Measurements from ENCODE around the gene SMPX. TPM values are rescaled to one million over a fixed set of nuclear protein-coding genes. Genes with fewer than 3 reads are reported as not detected.

The SMPX gene
- total RNA-seq, 1 donor from 2014 or later = 3.5 TPM

DNA sequence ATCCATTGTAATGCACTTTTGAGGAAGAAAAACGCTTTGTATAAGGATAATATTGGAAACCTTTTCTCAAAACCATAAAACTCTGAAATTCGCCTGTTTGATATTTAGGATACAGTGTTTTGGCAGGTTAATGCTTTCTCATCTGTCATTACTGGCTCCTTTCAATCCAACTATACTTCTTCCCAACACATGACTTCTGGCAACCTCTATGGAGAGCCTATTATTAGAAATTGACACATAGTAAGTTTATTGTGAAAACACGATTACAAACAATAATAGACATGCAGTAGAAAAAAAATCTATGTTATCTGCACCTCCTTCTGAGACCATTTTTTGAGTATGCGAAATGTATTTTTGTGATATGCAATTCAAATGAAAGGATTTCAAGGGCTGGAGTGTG, 95.2 kb downstream of the SMPX start:
- H3K4me3 Mint-ChIP-seq = no peak overlapping the region
- peaks cover 3% of the 10 kb centered on the region for H3K9me3 Mint-ChIP-seq
- H3K27ac Mint-ChIP-seq = no peak overlapping the region
- DNase-seq (ENCODE audit: low spot score in 2 of 2, unreplicated experiment in 2 of 2) = no peak
- peaks cover 4% of the 10 kb centered on the region for H3K36me3 Mint-ChIP-seq
- H3K27me3 Mint-ChIP-seq (ENCODE audit: low read depth) = peaks cover 1% of the 10 kb centered on the region
- TF ChIP-seq, protein P1, sequence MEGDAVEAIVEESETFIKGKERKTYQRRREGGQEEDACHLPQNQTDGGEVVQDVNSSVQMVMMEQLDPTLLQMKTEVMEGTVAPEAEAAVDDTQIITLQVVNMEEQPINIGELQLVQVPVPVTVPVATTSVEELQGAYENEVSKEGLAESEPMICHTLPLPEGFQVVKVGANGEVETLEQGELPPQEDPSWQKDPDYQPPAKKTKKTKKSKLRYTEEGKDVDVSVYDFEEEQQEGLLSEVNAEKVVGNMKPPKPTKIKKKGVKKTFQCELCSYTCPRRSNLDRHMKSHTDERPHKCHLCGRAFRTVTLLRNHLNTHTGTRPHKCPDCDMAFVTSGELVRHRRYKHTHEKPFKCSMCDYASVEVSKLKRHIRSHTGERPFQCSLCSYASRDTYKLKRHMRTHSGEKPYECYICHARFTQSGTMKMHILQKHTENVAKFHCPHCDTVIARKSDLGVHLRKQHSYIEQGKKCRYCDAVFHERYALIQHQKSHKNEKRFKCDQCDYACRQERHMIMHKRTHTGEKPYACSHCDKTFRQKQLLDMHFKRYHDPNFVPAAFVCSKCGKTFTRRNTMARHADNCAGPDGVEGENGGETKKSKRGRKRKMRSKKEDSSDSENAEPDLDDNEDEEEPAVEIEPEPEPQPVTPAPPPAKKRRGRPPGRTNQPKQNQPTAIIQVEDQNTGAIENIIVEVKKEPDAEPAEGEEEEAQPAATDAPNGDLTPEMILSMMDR (IDR thresholded peaks at IDR 0.05; ENCODE audit: unreplicated experiment) = no peak
- H3K4me1 Mint-ChIP-seq = no peaks in the 10 kb centered on the region

DNA sequence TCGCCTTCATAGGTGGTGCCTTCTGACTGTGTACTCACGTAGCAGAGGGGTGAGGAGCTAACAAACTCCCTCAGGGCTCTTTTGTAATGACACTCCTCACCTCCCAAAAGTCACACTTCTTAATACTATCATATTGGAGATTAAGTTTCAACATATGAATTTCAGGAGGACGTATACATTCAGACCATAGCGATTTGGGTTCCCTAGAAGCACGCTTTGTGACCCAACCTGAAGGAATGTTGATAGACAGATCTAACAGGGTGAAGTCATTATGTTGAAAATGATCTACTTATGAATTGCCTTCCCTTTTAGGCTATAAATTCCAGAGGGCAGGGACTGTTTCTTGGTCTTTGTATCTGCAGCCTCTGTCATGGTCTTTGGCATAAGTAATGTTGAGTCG, 96.6 kb downstream of the SMPX start:
- Mint-ChIP-seq H3K27me3 (ENCODE audit: low read depth) (peaks cover 1% of the 10 kb centered on the region), H3K4me3 (no peak overlapping the region), H3K4me1 (no peaks in the 10 kb centered on the region), H3K36me3 (peaks cover 6% of the 10 kb centered on the region), H3K27ac (no peak overlapping the region), H3K9me3 (peaks cover 3% of the 10 kb centered on the region)
- TF ChIP-seq, protein P1 (IDR thresholded peaks at IDR 0.05; ENCODE audit: unreplicated experiment) = no peak
- no peak for DNase-seq (ENCODE audit: low spot score in 2 of 2, unreplicated experiment in 2 of 2)

DNA sequence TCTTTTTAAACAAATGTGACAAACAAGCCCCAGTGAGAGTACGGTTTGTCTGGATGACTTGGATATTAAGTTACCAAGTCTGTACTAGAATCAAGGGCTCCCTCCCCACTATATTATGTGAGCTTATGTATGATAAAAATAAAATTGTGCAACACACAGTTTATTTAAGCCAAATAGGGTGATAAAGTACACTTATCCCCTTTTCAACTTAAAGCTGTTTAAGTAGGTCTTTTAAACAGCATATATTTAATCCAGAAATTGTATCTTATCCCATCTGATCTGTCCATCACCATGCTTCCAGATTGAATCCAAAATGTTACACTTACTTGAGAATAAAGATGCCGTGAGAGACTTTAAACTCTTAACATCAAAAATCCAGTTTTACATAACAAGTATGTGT, 97.8 kb downstream of the SMPX start:
- H3K27me3 Mint-ChIP-seq (ENCODE audit: low read depth) = no peaks in the 10 kb centered on the region
- H3K36me3 Mint-ChIP-seq = peaks cover 6% of the 10 kb centered on the region
- H3K4me3 Mint-ChIP-seq = no peak overlapping the region
- TF ChIP-seq, protein P1 (IDR thresholded peaks at IDR 0.05; ENCODE audit: unreplicated experiment) = no peak
- DNase-seq (ENCODE audit: low spot score in 2 of 2, unreplicated experiment in 2 of 2) = no peak
- H3K27ac Mint-ChIP-seq = no peak overlapping the region
- H3K4me1 Mint-ChIP-seq = no peaks in the 10 kb centered on the region
- peaks cover 3% of the 10 kb centered on the region for H3K9me3 Mint-ChIP-seq

DNA sequence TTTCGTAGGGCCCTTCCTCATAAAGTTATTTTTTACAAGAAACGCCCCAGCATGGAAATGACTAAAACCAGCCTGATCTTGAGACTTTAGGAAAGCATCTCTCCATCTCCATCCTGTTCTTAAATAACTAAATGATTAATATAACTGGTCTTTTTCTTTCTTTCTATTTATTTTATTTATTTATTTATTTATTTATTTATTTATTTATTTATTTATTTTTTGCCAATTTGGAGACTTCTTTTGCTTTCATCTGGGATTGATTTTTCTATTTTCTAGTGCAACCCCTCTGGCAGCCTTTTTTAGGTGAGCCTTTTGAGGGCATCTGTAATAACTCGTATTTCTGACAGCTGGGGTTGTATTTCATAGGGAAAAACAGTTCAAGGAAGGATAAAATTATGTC, 98.6 kb downstream of the SMPX start:
- Mint-ChIP-seq H3K9me3 (peaks cover 3% of the 10 kb centered on the region), H3K27me3 (ENCODE audit: low read depth) (no peaks in the 10 kb centered on the region), H3K4me1 (no peaks in the 10 kb centered on the region), H3K27ac (no peak overlapping the region), H3K4me3 (no peak overlapping the region), H3K36me3 (peaks cover 6% of the 10 kb centered on the region)
- TF ChIP-seq, protein P1 (IDR thresholded peaks at IDR 0.05; ENCODE audit: unreplicated experiment) = no peak
- no peak for DNase-seq (ENCODE audit: low spot score in 2 of 2, unreplicated experiment in 2 of 2)

DNA sequence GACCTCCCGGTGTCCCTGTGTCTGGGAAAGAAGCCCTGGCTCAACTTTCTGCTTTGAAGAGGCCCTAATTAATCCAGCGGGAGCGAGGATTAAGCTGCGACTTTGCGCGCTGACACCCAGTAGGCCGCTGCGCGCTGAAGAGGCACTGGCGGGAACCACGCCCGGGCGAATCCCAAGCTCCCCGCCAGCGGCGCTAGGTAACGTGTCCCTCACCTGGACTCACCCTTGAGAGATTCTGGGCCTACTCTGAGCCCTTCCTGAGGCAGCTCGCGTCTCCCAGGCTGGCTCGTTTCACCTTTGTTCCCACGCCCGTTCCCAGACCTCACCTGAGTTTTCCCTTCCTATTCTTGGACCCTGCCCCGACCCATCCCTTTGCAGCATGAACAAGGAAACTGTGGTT, 99.2 kb downstream of the SMPX start:
- Mint-ChIP-seq H3K27ac (no peak overlapping the region), H3K4me3 (no peak overlapping the region)

More for the DNA sequence above, 99.2 kb downstream of the SMPX start:
- no peaks in the 10 kb centered on the region for H3K4me1 Mint-ChIP-seq
- peaks cover 3% of the 10 kb centered on the region for H3K9me3 Mint-ChIP-seq
- no peaks in the 10 kb centered on the region for H3K27me3 Mint-ChIP-seq (ENCODE audit: low read depth)
- no peak for DNase-seq (ENCODE audit: low spot score in 2 of 2, unreplicated experiment in 2 of 2)
- TF ChIP-seq, protein P1 (IDR thresholded peaks at IDR 0.05; ENCODE audit: unreplicated experiment) = no peak
- H3K36me3 Mint-ChIP-seq = peaks cover 6% of the 10 kb centered on the region

Measured in mesothelial cell of epicardium (in vitro differentiated cells).